Kidney tubule cell (primary cell): ENCODE results near the gene GNG2.
A peak's percentile ranks its signal among the peaks of the same experiment; 100 is the strongest.

Experiments used
- DNase-seq: peaks from one replicate; pipeline ENCODE4 v3.0.0-alpha.2; 2018; ENCODE audit warnings: low spot score

Gene GNG2

DNA sequence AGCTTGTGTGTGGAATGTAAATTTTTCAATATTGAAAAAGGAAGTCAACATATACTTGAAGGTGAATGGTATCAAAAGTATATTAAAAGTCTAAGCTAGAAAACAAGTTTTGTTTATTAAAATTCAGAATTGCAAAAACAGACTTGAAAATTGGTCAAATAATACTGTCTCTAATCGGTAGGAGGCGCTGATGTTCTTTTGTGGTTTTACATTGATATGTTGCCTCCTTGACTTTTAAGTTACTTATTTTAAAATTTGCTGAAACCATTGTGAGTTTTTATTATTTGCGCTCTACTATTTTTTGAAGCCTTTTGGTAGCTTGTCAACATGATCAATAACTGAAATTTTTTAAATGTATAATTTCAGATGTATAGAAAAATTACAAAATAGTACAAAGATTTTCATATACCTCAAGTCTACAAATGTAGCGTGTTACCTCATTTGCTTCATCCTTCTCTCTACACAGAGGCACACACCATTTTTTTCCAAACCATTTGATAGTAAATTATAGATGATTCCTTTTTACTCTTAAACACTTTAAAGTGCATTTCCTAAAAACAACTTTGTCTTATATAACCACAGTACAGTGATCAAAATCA lies 135.8 kb downstream of the GNG2 start:
- DNase-seq = peak; percentile 35

DNA sequence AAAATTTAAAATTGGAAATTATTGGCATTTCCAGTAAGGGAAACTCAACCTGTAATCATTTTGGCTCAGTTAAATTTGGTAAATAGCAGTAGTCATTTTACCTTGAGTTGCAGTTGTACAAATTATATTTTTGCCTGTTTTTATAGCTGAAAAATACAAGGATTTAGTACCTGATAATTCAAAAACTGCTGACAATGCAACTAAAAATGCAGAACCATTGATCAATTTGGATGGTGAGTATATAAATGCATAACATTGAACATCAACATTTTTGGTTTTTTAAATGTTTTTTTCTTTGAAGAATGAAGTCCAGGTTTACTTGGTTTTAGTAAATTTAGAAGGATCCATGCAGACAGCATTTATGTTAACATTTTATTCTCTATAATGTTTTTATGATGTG lies 137.9 kb downstream of the GNG2 start:
- DNase-seq = no peak

DNA sequence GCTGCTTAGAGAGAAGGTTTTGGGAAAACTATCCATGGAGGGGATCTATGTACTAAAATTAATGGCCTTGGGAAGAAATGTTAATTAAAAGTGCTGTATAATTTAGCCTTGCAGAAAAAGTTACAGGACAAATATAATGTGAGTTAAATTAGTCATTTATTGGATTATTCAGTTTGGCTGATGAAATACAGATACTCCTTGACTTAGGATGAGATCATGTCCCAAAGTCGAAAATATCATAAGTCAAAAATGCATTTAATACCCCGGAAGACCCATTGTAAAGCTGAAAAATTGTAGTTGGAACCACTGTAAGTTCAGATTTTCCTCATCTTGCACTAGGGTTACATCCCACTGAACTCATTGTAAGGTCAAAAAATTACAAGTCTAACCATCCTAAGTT lies 138.7 kb downstream of the GNG2 start:
- no peak for DNase-seq

DNA sequence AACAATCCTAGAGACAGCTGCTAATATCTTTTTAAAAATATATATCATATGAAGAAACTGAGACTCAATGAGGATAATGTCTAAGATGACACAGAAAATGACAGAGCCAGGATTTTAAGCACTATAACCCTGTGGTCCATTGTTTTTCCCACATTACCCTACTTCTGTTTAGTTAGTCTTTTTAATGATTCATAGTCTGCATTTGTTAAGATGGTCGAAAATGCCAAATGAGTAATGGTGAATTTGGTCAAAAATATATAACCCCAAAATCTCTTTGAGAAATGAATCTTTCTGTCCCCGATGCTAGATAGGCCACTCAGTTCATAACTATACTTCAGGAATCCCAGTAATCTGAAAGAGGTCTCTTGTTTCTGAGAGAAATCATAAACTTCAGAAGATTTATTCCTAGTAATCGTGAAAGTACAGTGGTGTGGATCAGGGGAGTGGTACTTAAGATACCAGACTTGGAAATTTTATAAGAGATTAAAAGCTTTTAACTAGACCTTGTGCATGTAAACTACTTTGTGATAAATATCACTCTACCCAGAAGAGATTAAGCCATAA lies 139.7 kb downstream of the GNG2 start:
- DNase-seq = no peak

DNA sequence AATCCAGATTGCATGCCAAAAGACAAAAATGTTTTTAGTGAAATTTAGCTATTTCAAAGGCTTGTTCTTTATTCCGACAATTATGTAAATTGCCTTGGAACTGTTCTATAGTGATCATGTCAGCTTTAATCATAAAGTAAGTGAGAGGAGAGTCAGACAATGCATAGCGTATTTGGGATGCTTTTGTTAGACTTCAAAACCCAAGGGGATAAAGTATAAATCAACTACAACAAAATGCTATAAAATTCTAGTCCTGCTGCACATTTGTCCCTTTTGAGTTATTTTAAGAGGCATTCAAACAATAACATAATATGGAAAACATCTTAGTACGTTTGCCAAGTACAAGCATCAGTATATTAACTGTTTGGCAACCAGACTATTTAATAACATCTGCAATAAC lies 140.3 kb downstream of the GNG2 start:
- no peak for DNase-seq

DNA sequence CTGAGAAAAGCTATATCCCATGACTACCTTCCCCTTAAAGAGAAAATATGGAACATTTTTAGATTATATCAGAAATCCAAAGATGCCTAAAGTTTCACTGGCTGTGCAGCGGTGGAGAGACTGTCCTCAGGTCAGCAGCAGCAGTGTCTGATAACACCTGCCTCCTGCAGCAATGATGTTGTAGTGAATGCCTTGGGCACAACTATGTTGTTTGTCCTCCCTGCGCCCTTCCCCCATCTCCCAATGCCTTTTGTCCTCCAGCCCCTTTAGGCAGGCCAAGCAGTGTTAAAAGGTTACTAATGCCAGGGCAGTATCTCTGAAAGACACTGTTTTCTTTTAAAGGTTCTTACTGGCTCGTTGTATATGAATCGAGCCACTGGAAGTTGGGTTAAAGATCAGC lies 142.1 kb downstream of the GNG2 start:
- DNase-seq = no peak

DNA sequence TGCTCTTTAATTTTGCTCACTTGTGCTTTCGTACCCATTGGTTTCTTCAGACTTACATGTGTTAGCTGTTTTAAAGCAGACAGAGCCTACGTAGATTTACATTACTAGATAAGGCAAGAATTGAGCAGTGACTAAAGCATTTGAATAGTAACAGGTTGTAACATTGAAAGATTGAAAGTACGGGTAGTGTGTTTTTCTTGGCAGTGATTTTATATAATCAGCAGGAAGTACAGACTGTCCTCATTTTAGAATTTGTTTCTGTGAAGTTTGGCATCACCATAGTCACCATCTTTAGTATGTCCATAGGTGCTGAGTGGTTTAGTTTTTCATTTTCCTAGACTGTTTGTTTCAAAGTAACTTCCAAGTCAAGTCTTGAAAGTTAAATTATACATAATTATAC lies 142.9 kb downstream of the GNG2 start:
- DNase-seq = no peak

DNA sequence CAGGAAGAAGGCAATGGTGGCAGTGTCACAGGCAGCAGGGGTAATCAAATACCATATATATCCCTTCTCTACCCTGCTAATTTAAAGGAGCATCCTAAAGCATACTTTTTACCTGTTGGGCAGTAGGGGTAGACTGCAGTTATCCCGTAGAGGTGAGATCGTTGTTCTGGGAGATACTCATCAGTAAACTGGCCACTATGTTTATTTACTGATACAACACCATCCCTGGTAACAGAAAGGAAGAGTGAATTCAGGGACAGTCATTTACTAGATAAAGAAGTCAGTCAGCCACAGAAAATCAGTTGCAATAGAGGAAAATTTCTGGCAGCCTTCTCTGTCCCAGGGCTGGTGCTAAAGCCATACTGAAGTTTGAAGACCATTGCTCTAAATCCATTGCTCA lies 145.2 kb downstream of the GNG2 start:
- DNase-seq = no peak

DNA sequence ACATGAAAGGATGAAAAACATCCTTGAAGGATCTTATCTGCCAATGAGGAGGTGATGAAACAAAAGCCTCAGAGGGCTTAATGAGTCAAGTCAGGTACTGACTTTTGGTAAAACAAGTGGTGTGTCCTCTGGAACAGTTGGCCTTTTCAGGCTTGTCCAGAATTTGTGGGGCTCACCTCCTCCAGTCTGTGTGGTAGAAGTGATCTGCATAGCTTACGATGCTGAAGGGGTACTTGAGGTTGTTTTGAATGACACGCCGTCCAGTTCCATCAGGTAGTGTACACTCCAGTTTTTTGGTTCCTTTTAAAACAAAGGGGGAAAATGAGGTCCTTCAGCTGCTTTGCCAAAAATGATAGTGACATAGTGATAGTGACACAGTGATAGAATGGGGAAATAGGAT lies 145.9 kb downstream of the GNG2 start:
- no peak for DNase-seq

DNA sequence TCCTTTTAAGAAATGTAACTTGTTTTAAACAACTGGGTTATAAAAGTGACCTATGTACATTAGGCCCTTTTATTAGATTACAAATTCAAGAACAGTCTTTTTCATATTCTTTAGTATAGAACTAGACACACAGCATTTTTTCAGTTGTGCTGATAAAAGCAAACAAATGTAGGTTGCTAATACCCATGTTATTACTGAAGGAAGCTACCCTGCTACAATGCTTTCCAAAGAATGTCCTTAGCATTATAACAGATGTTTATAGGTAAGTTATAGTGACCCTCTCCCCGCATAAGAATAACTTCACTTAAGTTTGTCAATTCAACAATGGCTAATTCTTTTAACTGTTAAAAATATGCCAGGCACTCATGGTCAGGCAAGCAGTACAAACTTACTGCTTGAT lies 146.8 kb downstream of the GNG2 start:
- DNase-seq = no peak

DNA sequence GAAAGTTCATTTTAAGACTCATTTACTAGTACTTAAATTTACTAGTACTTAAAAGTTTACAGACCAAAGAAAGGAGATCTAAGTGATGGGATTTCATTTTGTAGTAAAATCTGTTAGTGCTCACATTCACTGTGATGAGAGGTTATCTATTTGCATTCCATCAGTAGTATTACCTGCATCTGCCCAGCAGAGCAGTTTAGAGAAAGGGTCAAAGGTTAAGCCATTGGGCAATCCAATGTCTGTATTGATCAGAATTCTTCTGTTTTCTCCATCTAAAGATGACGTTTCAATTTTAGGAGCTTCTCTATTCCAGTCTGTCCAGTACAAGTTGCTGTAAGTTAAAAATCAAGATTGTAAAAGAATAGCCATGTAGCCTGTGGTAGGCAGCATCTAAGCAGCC lies 147.2 kb downstream of the GNG2 start:
- DNase-seq = no peak

DNA sequence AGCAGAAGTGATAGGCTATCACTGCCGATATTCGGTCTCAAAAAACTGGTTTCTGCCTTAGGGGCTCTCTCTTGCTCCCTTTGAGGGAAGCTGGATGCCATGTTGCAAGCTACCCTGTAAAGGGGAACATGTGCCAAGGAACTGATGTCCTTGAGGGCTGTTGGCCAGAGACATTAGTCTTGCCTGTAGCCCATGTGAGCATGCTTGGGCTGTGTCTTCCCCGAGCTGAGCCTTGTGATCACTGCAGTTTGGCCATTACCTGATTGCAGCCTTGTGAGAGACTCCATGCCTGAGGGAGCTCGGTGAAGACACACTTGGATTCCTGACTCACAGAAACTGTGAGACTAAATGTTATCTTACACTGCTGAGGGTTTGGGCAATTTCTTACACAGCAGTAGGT lies 147.7 kb downstream of the GNG2 start:
- DNase-seq = no peak

DNA sequence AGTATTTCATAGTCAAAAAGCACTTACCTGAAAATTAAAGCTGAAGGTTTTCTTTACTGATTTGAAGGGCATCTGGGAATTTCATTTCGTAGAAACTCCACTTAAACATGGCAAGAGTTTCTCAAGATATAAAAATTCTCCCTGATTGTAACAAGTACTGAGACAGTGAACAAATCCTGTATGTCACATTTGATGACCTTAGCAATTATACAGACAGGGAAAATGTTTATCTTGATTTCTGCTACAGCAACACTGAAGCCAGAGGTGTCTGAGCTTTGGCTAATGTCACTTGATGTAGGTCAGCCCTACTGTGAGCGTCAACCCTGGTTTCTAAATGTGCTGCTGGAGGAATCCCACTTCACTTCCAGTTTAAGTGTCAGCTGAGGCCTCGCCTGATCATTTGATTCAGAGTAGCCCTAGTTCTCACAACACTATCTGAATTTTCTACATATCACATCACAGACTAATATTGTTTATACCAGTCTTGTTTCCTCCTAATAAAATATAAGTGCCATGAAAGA lies 149.8 kb downstream of the GNG2 start:
- DNase-seq = no peak

DNA sequence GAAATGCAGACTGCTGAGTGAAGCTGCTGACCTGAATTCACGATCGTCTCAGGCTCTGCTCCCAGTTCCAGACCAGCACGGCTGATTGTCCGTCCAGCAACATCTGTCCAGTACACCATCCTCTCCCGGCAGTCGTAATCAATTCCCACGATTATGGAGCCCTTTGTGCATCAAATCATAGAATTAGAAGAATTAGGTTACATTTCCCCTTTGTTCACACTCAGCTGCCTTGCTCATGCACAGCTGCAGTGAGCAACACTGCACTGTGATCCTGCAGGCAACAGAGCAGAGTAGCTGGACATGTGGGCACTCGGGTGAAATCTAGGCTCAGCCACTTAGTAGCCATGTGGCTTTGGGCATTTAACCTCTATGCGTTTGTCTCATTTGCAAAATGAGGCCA lies 151.1 kb downstream of the GNG2 start:
- DNase-seq = no peak

DNA sequence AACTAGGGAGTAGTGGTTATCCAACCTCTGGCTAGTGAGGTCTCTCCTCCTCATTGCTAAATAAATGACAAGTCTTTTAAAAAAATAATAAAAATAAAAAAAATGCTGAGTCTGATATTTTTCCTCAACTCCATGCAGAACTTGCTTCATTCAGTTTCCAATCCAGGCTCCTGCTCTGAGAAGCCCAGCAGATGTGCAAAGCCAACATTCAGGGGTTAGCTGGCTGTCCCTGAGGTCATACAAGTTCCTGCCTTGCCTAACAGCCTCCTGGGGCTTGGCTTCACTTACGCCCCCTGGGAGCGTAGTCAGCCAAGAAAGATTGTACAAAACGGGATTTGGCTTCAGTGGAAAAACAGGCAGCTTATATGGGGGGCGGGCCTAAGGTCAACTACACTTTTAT lies 152.2 kb downstream of the GNG2 start:
- no peak for DNase-seq

DNA sequence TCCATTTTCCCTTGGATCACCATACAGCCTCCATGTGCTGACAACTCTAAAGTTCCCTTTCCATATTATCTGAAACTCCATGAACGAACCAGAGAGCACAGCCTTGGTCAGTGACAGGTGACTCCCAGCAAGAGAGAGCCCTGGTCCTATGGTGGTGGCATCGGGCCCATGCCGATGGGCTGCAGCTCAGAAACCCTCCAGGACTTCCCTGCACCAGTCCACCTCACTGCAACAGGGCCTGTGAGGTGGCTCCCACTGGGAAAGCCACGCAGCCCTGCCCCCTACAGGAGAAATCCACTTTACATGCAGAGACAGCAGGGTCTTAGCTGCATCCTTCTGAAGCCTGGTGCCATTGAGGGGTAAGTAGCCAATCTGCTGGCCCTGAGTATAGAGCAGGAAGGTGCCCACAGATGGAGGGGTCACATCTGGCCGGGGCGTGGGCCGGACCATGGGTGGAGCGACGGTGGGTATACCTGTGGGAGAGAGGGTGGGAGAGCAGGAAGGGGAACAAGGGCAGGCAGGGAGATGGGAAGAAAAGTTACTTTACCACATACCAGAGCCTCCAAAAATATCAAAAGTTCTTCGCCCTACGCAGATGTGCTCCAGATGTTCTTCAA lies 153.7 kb downstream of the GNG2 start:
- DNase-seq = no peak

DNA sequence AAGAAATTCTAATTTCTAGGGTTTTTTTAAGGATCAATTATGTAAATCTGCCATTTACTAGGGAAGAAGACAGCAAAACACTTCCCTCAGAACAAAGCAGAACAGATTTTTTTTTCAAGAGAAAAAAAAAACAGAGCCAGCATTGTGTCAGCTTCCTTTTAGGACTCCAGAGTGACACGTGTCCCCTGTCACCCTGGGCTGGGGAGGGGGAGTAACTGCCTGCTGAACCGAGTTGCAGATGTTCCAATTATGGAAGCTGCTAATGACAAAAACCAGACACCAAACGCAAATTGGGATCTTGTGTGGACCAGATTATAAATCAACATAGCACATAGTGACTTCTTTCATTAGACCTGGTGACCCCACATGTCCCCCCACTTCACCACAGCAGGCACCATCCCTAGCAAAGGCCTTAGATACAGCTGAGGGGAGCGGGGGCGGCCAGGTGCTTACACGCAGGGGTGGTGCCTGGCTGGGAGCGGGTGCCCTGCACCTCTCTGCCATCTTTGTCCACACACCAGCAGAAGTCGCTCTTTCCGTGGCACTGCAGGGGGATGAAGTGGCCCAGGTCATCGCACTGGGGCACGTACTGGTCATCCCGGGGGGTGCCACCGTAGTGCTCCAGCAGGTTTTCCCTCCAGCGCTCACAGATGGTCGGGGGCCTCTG lies 154.3 kb downstream of the GNG2 start:
- no peak for DNase-seq

DNA sequence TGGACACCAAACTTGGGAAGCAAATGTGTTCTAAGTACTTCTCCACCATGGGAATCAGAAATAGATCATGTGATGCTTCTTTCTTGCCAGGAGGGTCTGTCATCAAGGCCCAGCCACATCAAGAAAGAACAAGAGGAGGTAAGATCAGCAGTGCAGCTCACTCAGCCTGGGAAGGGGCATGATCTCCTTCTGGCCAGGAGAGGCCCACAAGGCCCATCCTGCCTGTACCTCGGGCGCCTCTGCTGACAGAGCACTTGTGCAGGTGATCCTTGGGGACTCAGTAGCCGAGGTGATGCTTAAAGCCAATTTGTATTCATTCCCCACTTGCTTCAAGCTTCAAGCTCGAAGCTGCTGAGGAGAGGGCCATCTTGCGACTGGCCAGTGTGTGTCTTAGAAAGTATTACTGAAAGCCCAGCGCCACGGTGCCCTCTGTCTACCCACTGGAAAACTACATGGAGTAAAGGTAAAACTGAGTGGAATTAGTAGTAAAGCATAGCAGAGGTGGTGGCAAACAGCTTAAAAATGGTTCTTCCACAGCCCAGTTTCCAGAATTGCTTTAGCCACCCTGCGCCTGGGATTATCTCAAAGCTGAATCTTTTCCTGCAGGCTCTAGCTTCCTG lies 155.1 kb downstream of the GNG2 start:
- DNase-seq = peak; percentile 21

DNA sequence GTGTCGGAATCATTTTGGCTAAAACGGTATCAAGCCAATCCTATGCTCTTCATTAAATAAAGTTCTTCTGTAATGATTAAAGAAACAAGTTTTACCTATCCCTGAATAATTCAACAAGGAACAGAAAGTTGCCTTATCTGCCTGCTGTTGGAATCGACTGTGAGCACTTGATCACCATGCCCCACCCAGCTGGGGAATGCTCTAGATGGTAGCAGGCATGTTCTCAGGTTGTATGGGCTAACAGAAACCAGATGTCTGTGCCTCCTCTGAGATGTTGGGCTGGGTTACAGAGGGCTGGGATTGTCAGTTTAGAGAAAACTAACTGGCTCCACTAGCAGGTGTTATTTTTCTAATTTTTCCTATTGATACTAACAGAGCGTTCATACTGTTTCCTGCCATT lies 157.8 kb downstream of the GNG2 start:
- DNase-seq = no peak

DNA sequence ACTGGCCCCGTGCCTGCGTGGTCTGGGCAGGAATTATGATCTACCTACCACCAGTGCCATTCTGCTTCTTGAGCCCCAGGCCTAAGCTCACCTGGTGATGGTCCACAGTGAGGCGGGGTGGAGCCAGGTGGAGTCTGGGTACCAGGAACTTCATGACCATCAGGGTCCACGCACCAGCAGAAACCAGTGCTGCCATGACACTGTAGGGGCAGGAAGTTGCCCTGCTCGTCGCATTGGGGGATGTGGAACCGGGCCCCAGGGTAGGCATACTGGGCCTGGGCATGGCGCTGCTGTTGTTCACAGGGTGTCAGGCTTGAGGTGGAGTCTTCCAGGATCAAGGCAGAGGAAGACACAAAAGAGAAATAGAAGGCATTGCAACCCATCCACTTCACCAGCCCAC lies 158.6 kb downstream of the GNG2 start:
- DNase-seq = no peak
